Activated CD4-positive, alpha-beta T cell treated with anti-CD3 and anti-CD28 coated beads, Interleukin-10, Interleukin-2, amounts not matched to agents 100 ng/mL and 50 ng/mL, durations not matched to agents 16 hours and 8 hours (primary cell): ENCODE measurements around the gene LZTR1.
"Not testable (repeated sequence)": the region's sequence is repeated elsewhere in the genome, so short reads cannot be mapped to it uniquely, and the experiment has no call there.

Experiments used
- DNase-seq: peaks from one replicate; pipeline ENCODE4 v3.0.0-alpha.2; 2020

The LZTR1 gene

GRCh38 chr22:20966883-20967696, 15.0 kb upstream of the LZTR1 start, which contains the start of gene AIFM3:
Gene AIFM3, plus strand, starts transcription at chr22:20967255. Its CDS starts 690 bp downstream, at chr22:20967945.
- no peak for DNase-seq

- DNase-seq: no peak
Measured at GRCh38 chr22:20967697-20968211, 14.3 kb upstream of the LZTR1 start.

GRCh38 chr22:20968281-20968977, 13.7 kb upstream of the LZTR1 start:
- DNase-seq: no peak

- no peak for DNase-seq
Measured at GRCh38 chr22:20970939-20971657, 11.0 kb upstream of the LZTR1 start.

GRCh38 chr22:20972014-20972694, 9.9 kb upstream of the LZTR1 start:
- DNase-seq: not testable (repeated sequence)

GRCh38 chr22:20972933-20973577, 9.0 kb upstream of the LZTR1 start:
- DNase-seq: no peak

GRCh38 chr22:20973634-20974286, 8.3 kb upstream of the LZTR1 start:
- DNase-seq: no peak

GRCh38 chr22:20974336-20974955, 7.7 kb upstream of the LZTR1 start:
- no peak for DNase-seq

- no peak for DNase-seq
Measured at GRCh38 chr22:20975541-20976290, 6.4 kb upstream of the LZTR1 start.

GRCh38 chr22:20976291-20976877, 5.7 kb upstream of the LZTR1 start:
- no peak for DNase-seq

- no peak for DNase-seq
Measured at GRCh38 chr22:20977019-20977418, 5.1 kb upstream of the LZTR1 start.

- no peak for DNase-seq
Measured at GRCh38 chr22:20977516-20978170, 4.5 kb upstream of the LZTR1 start.

GRCh38 chr22:20978419-20978818, 3.7 kb upstream of the LZTR1 start:
- no peak for DNase-seq

- peak; percentile 57 for DNase-seq
Measured at GRCh38 chr22:20979243-20979809, 2.8 kb upstream of the LZTR1 start.

- no peak for DNase-seq
Measured at GRCh38 chr22:20979940-20980453, 2.1 kb upstream of the LZTR1 start.

- no peak for DNase-seq
Measured at GRCh38 chr22:20980523-20980922, 1.6 kb upstream of the LZTR1 start.

- no peak for DNase-seq
Measured at GRCh38 chr22:20980938-20981722, 967 bp upstream of the LZTR1 start.

GRCh38 chr22:20982563-20982882, 426 bp downstream of the LZTR1 start:
- no peak for DNase-seq
